Colonic mucosa (tissue), 4 donors: ENCODE results near the gene NUP93. TPM values are rescaled to one million over a fixed set of nuclear protein-coding genes. Genes with fewer than 3 reads are reported as not detected.

Source experiments
- DNase-seq: peaks from one replicate; pipeline ENCODE4 v3.0.0-alpha.2; 2020
- H3K27ac ChIP-seq: fragments of 200-600 bp; one replicate; pipeline ENCODE4 v1.8.0; 2021
- H3K27me3 ChIP-seq: fragments of 200-600 bp; one replicate; pipeline ENCODE4 v1.8.0; 2021
- H3K36me3 ChIP-seq: fragments of 200-600 bp; one replicate; pipeline ENCODE4 v1.8.0; 2021
- H3K4me1 ChIP-seq: fragments of 200-600 bp; one replicate; pipeline ENCODE4 v1.8.0; 2021; ENCODE audit warnings: mild to moderate bottlenecking
- H3K4me3 ChIP-seq: fragments of 200-600 bp; one replicate; pipeline ENCODE4 v1.8.0; 2021
- H3K9ac ChIP-seq, 2 donors: one replicate each; pipeline ENCODE4 v1.7.0; 2013; ENCODE audit warnings: control low read depth in 2 of 2, low read depth in 2 of 2, low read length in 2 of 2
- H3K9me3 ChIP-seq: fragments of 200-600 bp; one replicate; pipeline ENCODE4 v1.8.0; 2021
- intact Hi-C: fragments of 100-400 bp; cut with DNase I; formaldehyde crosslinking; loops from one replicate; pipeline ENCODE4 v1.14.1; 2022
- total RNA-seq, 2 donors: library from RNA; stranded (reverse); fragmentation: NEBNext Ultra II Directional in 1 of 2; extraction: Animal tissue kit (Norgen Biotek cat#: 25700) in 1 of 2; gene quantifications; one replicate each; pipeline ENCODE4 v1.2.1, GENCODE V29; 2021
- TF ChIP-seq, protein P1 (sequence below): fragments of 200-600 bp; IDR thresholded peaks from one replicate; pipeline ENCODE4 v1.8.0; 2022; ENCODE audit warnings: antibody characterized with exemption, mild to moderate bottlenecking
- donor health status: healthy.
- donor health status: DM: no; HTN: no; CAD: no.
- donor health status: DM: no; HTN: no; CAD: no.

NUP93 gene
- total RNA-seq, 2 donors from 2014 or later = 33.0 to 79.2 TPM

DNA sequence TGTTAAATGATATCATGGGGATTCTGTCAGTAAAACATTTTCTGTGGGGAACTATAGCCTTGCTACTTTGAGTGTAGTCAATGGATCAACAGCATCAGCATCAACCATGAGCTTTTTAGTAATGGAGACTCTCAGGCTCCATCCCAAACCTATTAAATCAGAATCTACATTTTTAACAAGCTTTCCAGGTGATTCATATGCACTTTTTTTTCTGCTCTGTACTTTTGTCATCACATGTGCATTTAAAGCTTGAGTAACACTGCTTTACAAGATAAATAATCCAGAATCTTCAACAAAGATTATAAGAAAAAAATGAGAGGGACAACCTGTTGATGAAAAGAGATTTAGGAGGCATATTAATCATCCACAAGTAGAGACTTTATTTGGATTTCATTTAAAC, 23.5 kb downstream of the NUP93 start:
- intact Hi-C loops = no loop called here
- H3K9me3 ChIP-seq = no peaks in the 10 kb centered on the region
- no peak for DNase-seq
- no peak overlapping the region for H3K27ac ChIP-seq
- no peaks in the 10 kb centered on the region for H3K27me3 ChIP-seq
- H3K36me3 ChIP-seq = no peaks in the 10 kb centered on the region
- H3K9ac ChIP-seq = no peak overlapping the region
- no peak overlapping the region for H3K4me3 ChIP-seq
- H3K4me1 ChIP-seq = no peaks in the 10 kb centered on the region
- TF ChIP-seq, protein P1, sequence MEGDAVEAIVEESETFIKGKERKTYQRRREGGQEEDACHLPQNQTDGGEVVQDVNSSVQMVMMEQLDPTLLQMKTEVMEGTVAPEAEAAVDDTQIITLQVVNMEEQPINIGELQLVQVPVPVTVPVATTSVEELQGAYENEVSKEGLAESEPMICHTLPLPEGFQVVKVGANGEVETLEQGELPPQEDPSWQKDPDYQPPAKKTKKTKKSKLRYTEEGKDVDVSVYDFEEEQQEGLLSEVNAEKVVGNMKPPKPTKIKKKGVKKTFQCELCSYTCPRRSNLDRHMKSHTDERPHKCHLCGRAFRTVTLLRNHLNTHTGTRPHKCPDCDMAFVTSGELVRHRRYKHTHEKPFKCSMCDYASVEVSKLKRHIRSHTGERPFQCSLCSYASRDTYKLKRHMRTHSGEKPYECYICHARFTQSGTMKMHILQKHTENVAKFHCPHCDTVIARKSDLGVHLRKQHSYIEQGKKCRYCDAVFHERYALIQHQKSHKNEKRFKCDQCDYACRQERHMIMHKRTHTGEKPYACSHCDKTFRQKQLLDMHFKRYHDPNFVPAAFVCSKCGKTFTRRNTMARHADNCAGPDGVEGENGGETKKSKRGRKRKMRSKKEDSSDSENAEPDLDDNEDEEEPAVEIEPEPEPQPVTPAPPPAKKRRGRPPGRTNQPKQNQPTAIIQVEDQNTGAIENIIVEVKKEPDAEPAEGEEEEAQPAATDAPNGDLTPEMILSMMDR = no peak

DNA sequence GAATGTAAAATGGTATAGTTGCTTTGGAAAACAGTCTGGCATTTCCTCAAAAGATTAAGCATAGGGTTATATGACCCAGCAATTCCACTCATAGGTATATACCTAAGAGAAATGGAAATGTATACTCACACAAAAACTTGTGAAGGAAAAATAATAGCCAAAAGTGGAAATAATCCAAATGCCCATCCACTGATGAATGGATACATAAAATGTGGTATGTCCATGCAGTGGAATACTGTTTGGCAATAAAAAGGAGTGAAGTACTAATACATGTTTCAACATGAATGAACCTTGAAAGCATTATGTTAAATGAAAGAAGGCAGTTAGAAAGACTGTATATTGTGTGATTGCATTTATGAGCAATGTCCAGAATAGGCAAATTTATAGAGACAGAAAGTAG, 25.1 kb downstream of the NUP93 start:
- intact Hi-C loops = no loop called here
- DNase-seq = no peak

DNA sequence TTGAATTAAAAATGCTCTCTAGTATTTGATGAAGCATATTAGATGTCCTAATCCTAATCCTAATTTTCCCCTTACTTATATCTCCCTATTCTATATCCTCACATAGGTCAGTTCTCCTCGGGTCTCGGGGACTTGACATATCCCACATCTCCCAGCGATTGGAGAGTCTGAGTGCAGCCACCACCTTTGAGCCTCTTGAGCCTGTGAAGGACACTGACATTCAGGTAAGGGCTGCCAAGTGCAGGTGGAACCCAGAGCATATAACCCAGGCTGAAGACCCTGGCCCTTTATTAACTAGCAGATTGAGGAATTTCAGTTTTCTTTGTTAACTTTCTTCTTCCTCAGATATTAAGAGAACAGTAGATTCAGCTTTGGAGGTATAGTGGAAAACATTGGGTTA, 28.5 kb downstream of the NUP93 start:
- H3K9ac ChIP-seq = no peak overlapping the region
- no peaks in the 10 kb centered on the region for H3K9me3 ChIP-seq
- no peaks in the 10 kb centered on the region for H3K4me1 ChIP-seq
- no peaks in the 10 kb centered on the region for H3K36me3 ChIP-seq
- H3K27ac ChIP-seq = no peak overlapping the region
- intact Hi-C loops = no loop called here
- no peak overlapping the region for H3K4me3 ChIP-seq
- no peaks in the 10 kb centered on the region for H3K27me3 ChIP-seq
- no peak for DNase-seq
- TF ChIP-seq, protein P1 = no peak

More for the DNA sequence above, 25.1 kb downstream of the NUP93 start:
- no peaks in the 10 kb centered on the region for H3K36me3 ChIP-seq
- H3K27me3 ChIP-seq = no peaks in the 10 kb centered on the region
- H3K9me3 ChIP-seq = no peaks in the 10 kb centered on the region
- TF ChIP-seq, protein P1 = no peak
- no peaks in the 10 kb centered on the region for H3K4me1 ChIP-seq
- no peak overlapping the region for H3K9ac ChIP-seq
- H3K27ac ChIP-seq = no peak overlapping the region
- H3K4me3 ChIP-seq = no peak overlapping the region

DNA sequence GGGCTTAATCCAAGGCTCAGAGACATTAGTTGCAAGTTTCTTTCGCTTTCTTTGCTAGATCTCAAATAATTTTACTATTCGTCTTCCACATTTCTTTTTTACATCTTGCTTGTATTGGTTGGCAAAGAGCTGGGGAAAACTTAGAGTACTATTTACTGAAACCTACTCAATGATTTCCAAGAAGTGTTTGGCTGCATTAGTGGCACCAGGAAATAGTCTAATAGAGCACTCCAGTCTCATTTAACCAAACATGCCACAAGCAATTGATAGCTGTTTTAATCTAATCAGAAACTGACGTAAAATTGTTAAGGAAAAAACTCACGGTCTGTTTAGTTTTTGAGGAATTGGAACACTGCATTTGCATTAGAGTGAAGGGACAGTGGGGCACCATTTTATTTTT, 29.0 kb downstream of the NUP93 start:
- H3K27me3 ChIP-seq = no peaks in the 10 kb centered on the region
- H3K4me1 ChIP-seq = no peaks in the 10 kb centered on the region
- H3K36me3 ChIP-seq = no peaks in the 10 kb centered on the region
- no peak overlapping the region for H3K27ac ChIP-seq
- intact Hi-C loops = no loop called here
- TF ChIP-seq, protein P1 = no peak
- H3K9ac ChIP-seq = no peak overlapping the region
- DNase-seq = no peak
- no peaks in the 10 kb centered on the region for H3K9me3 ChIP-seq
- H3K4me3 ChIP-seq = no peak overlapping the region

DNA sequence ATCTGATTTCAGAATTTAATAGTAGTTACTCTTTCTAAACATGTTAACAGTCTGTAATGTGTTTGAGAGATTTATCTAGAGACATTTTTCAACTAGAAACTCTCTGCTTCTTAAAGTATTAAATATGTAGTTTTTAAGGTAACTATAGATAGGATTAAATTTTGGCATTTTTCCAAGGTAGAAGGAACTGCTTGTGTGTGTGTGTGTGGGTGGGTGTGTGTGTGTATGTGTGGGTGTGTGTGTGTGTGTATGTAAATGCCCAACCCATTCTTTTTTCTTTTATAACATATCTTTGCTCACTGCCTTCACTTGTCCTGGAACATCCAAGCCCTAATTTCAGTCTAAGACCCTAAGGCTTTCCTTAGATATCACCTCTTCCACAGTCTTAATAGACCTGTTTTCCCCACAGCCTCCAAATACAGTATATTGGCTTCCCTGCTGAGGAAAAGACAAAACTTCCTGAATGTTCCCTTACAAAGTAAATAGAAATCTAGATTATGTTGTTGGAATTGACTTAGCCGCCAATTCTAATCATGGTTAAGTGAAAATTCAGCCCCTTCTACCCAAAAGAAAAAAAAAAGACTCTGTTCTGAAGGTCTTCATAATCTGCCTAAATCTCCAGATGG, 33.5 kb downstream of the NUP93 start:
- Histone ChIP-seq H3K4me1 (no peaks in the 10 kb centered on the region), H3K9me3 (no peaks in the 10 kb centered on the region), H3K27me3 (no peaks in the 10 kb centered on the region), H3K36me3 (no peaks in the 10 kb centered on the region), H3K9ac (no peak overlapping the region), H3K4me3 (no peak overlapping the region), H3K27ac (no peak overlapping the region)
- TF ChIP-seq, protein P1 = no peak
- intact Hi-C loops = no loop called here
- no peak for DNase-seq
